SU-DHL-6 (cell line): Measurements from ENCODE around the gene C11orf97.

Experiments
- H2AFZ ChIP-seq: fragments of 200-600 bp; sonication (generic); 2 replicates; pipeline ENCODE4 v1.6.1; 2014; ENCODE audit warnings: low read depth, mild to moderate bottlenecking, moderate library complexity, mixed read lengths, antibody characterized with exemption, low read length; ENCODE audit not compliant: severe bottlenecking
- H3F3A ChIP-seq: fragments of 200-600 bp; shearing (Covaris generic); 2 replicates; pipeline ENCODE4 v1.6.0; 2016; ENCODE audit warnings: antibody characterized with exemption, mild to moderate bottlenecking; ENCODE audit not compliant: insufficient read depth
- H3K27ac ChIP-seq: fragments of 200-600 bp; sonication (generic); 2 replicates; pipeline ENCODE4 v1.5.1; 2016; ENCODE audit warnings: low read depth, mild to moderate bottlenecking, low read length, moderate library complexity, mixed read lengths
- H3K27me3 ChIP-seq: fragments of 200-600 bp; sonication (generic), shearing (Covaris generic); 2 replicates; pipeline ENCODE4 v1.6.0; 2014; ENCODE audit warnings: mild to moderate bottlenecking, low read length
- H3K36me3 ChIP-seq: fragments of 200-600 bp; sonication (generic); 2 replicates; pipeline ENCODE4 v1.6.1; 2014; ENCODE audit warnings: mild to moderate bottlenecking, low read length, mixed read lengths
- H3K4me2 ChIP-seq: fragments of 300-600, 200-600 bp; shearing (Covaris generic), sonication (generic); 2 replicates; pipeline ENCODE4 v1.6.0; 2014; ENCODE audit warnings: low read length, low read depth, mild to moderate bottlenecking; ENCODE audit not compliant: poor library complexity, severe bottlenecking
- H3K4me3 ChIP-seq: fragments of 200-600 bp; sonication (generic); 2 replicates; pipeline ENCODE4 v1.5.1; 2014; ENCODE audit warnings: antibody characterized with exemption, low read length, mild to moderate bottlenecking, mixed read lengths; ENCODE audit not compliant: insufficient read depth, poor library complexity, severe bottlenecking
- H3K79me2 ChIP-seq: fragments of 200-600 bp; sonication (generic); 2 replicates; pipeline ENCODE4 v1.6.1; 2014; ENCODE audit warnings: mild to moderate bottlenecking, low read length, moderate library complexity; ENCODE audit not compliant: insufficient read depth
- H3K9ac ChIP-seq: fragments of 200-600 bp; sonication (generic); 2 replicates; pipeline ENCODE4 v1.7.0; 2014; ENCODE audit warnings: mild to moderate bottlenecking, low read length
- H3K9me2 ChIP-seq: fragments of 200-600 bp; sonication (generic); replicated peaks from 2 replicates; pipeline ENCODE4 v1.6.1; 2014; ENCODE audit warnings: low read length; ENCODE audit not compliant: insufficient read depth
- H3K9me3 ChIP-seq: fragments of 200-600 bp; sonication (generic); 2 replicates; pipeline ENCODE4 v1.6.1; 2014; ENCODE audit warnings: low read length, mixed read lengths; ENCODE audit not compliant: insufficient read depth
- H4K20me1 ChIP-seq: fragments of 200-600 bp; sonication (generic); 2 replicates; pipeline ENCODE4 v1.6.1; 2014; ENCODE audit warnings: low read depth, mild to moderate bottlenecking, antibody characterized with exemption, low read length, moderate library complexity, mixed read lengths
- EZH2phosphoT487 ChIP-seq: fragments of 200-600 bp; sonication (generic), shearing (Covaris generic); conservative IDR thresholded peaks from 2 replicates; pipeline ENCODE4 v1.6.1; 2018; ENCODE audit warnings: mild to moderate bottlenecking, antibody characterized with exemption, low read length, moderate library complexity, mixed read lengths
- TF ChIP-seq, protein P1 (sequence below): fragments of 200-600 bp; sonication (generic); IDR thresholded peaks from one replicate; pipeline ENCODE4 v1.5.1; 2017; ENCODE audit warnings: antibody characterized with exemption, mild to moderate bottlenecking, low read length, moderate library complexity; ENCODE audit not compliant: insufficient read depth, poor library complexity, severe bottlenecking

Gene C11orf97

DNA sequence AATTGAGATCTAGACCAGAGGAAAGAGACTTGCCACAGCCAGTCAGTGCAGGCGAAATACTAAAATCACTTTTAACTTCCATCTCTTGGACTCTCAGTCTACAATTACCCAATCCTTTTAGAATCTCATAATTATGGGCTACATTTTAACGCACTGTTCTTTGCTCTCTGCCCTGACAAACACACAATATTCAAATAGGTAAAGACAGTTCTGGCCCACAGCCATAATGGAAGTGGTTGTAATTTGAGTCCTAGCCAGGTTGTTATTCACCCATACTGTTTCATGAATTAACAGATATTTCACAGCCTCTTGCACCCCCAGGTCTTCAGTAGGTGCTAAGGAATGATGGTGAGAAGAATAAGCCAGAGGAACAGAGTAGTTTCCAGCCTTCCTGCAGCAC lies 830 bp downstream of the C11orf97 start:
- Histone ChIP-seq H3K4me3 (no peak overlapping the region), H3K79me2 (no peaks in the 10 kb centered on the region), H4K20me1 (no peaks in the 10 kb centered on the region), H3K9me3 (no peaks in the 10 kb centered on the region), H3F3A (no peaks in the 10 kb centered on the region), H3K36me3 (no peaks in the 10 kb centered on the region), H2AFZ (no peak overlapping the region), H3K9ac (no peak overlapping the region), H3K27me3 (no peaks in the 10 kb centered on the region), H3K27ac (no peak overlapping the region), H3K4me2 (no peak overlapping the region), H3K9me2 (no peaks in the 10 kb centered on the region)
- no peak for TF ChIP-seq EZH2phosphoT487
- TF ChIP-seq, protein P1, sequence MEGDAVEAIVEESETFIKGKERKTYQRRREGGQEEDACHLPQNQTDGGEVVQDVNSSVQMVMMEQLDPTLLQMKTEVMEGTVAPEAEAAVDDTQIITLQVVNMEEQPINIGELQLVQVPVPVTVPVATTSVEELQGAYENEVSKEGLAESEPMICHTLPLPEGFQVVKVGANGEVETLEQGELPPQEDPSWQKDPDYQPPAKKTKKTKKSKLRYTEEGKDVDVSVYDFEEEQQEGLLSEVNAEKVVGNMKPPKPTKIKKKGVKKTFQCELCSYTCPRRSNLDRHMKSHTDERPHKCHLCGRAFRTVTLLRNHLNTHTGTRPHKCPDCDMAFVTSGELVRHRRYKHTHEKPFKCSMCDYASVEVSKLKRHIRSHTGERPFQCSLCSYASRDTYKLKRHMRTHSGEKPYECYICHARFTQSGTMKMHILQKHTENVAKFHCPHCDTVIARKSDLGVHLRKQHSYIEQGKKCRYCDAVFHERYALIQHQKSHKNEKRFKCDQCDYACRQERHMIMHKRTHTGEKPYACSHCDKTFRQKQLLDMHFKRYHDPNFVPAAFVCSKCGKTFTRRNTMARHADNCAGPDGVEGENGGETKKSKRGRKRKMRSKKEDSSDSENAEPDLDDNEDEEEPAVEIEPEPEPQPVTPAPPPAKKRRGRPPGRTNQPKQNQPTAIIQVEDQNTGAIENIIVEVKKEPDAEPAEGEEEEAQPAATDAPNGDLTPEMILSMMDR, result no peak

GRCh38 chr11:94515398-94515797 lies 3.1 kb downstream of the C11orf97 start:
- Histone ChIP-seq H3K9ac (no peak overlapping the region), H3K27me3 (no peaks in the 10 kb centered on the region), H3K36me3 (no peaks in the 10 kb centered on the region), H2AFZ (no peak overlapping the region), H3K4me2 (no peak overlapping the region), H3K9me2 (no peaks in the 10 kb centered on the region), H3F3A (no peaks in the 10 kb centered on the region), H3K9me3 (no peaks in the 10 kb centered on the region), H3K79me2 (no peaks in the 10 kb centered on the region), H3K4me3 (no peak overlapping the region), H3K27ac (no peak overlapping the region), H4K20me1 (no peaks in the 10 kb centered on the region)
- TF ChIP-seq, protein P1, result no peak
- no peak for TF ChIP-seq EZH2phosphoT487

GRCh38 chr11:94516725-94517124 lies 4.5 kb downstream of the C11orf97 start:
- Histone ChIP-seq H3K4me3 (no peak overlapping the region), H4K20me1 (no peaks in the 10 kb centered on the region), H3K9me2 (no peaks in the 10 kb centered on the region), H3K27me3 (no peaks in the 10 kb centered on the region), H3K79me2 (no peaks in the 10 kb centered on the region), H3K4me2 (no peak overlapping the region), H3K9ac (no peak overlapping the region), H3K9me3 (no peaks in the 10 kb centered on the region), H3K27ac (no peak overlapping the region), H3F3A (no peaks in the 10 kb centered on the region), H3K36me3 (no peaks in the 10 kb centered on the region), H2AFZ (no peak overlapping the region)
- TF ChIP-seq, protein P1, result no peak
- TF ChIP-seq EZH2phosphoT487, result no peak
